NCI-H446 treated with DMSO at 0.1 percent for 48 hours (cell line): ENCODE data around the gene GSC2.

Experiments used
- DNase-seq: peaks from one replicate; lab custom pipeline; 2025; lab: John Stamatoyannopoulos, UW

The GSC2 gene

GRCh38 chr22:19133561-19133960, 16.5 kb downstream of the GSC2 start:
- DNase-seq = no peak

- DNase-seq = no peak
Observed at GRCh38 chr22:19132693-19133400, 17.2 kb downstream of the GSC2 start.

GRCh38 chr22:19132153-19132552, 17.9 kb downstream of the GSC2 start:
- DNase-seq = no peak

GRCh38 chr22:19131685-19132015, 18.4 kb downstream of the GSC2 start:
- DNase-seq = no peak

GRCh38 chr22:19130959-19131684, 19.0 kb downstream of the GSC2 start, which contains the start of gene TSSK2:
Gene TSSK2, plus strand, starts transcription at chr22:19131308. Its CDS starts 92 bp downstream, at chr22:19131400.
- no peak for DNase-seq

- no peak for DNase-seq
Observed at GRCh38 chr22:19129871-19130270, 20.2 kb downstream of the GSC2 start.

GRCh38 chr22:19128946-19129727, 21.0 kb downstream of the GSC2 start:
- no peak for DNase-seq

GRCh38 chr22:19128009-19128401, 22.1 kb downstream of the GSC2 start:
- DNase-seq = no peak

GRCh38 chr22:19127329-19128008, 22.6 kb downstream of the GSC2 start:
- DNase-seq = no peak

- no peak for DNase-seq
Observed at GRCh38 chr22:19126309-19127273, 23.5 kb downstream of the GSC2 start.

- no peak for DNase-seq
Observed at GRCh38 chr22:19125474-19126308, 24.4 kb downstream of the GSC2 start.

- DNase-seq = no peak
Observed at GRCh38 chr22:19125011-19125410, 25.1 kb downstream of the GSC2 start.

- no peak for DNase-seq
Observed at GRCh38 chr22:19124377-19124776, 25.7 kb downstream of the GSC2 start.

- DNase-seq = no peak
Observed at GRCh38 chr22:19123936-19124335, 26.2 kb downstream of the GSC2 start.

GRCh38 chr22:19122752-19123492, 27.2 kb downstream of the GSC2 start:
- DNase-seq = no peak

- DNase-seq = peak; percentile 89
Observed at GRCh38 chr22:19122143-19122751, 27.8 kb downstream of the GSC2 start, which contains the start of gene DGCR2. Gene DGCR2, minus strand, starts transcription at chr22:19122412. Its CDS starts 206 bp downstream, at chr22:19122206.

- DNase-seq = no peak
Observed at GRCh38 chr22:19121631-19122142, 28.4 kb downstream of the GSC2 start.

GRCh38 chr22:19120829-19121630, 29.1 kb downstream of the GSC2 start:
- DNase-seq = no peak
